K562 (cell line): ENCODE results near the gene VRK1. TPM values are rescaled to one million over a fixed set of nuclear protein-coding genes. Genes with fewer than 3 reads are reported as not detected.

Source experiments
- ESRRA ChIP-seq: fragments of 450-650 bp; IDR thresholded peaks from 2 replicates; pipeline ENCODE4 v1.6.1; 2014; ENCODE audit warnings: low read depth, mild to moderate bottlenecking, moderate library complexity, borderline replicate concordance
- ETV6 ChIP-seq, 3 experiments: fragments of 150-350 bp in 1 of 3; sonication (generic) in 1 of 3; formaldehyde crosslinking in 1 of 3; IDR thresholded peaks; 2 replicates each; pipeline versions ENCODE4 v1.6.1 to v1.8.0; 2014 to 2022; ENCODE audit warnings: borderline replicate concordance in 2 of 3, low read depth in 2 of 3, antibody characterized with exemption in 1 of 3, low read length in 1 of 3, mild to moderate bottlenecking in 1 of 3, missing genetic modification reagents in 1 of 3
- HDAC1 ChIP-seq, 2 experiments: fragments of 450-650 bp; IDR thresholded peaks; 2 replicates each; pipeline ENCODE4 v1.6.1; 2016 to 2017; ENCODE audit warnings: inconsistent platforms in 1 of 2, mild to moderate bottlenecking in 1 of 2, moderate library complexity in 1 of 2
- MTF1 ChIP-seq: fragments of 250-450 bp; sonication (Bioruptor Pico); IDR thresholded peaks from 2 replicates; pipeline ENCODE4 v1.9.0; 2021; ENCODE audit warnings: moderate library complexity, mild to moderate bottlenecking, inconsistent platforms, borderline replicate concordance
- NFIX ChIP-seq: fragments of 250-450 bp; sonication (Bioruptor Pico); IDR thresholded peaks from 2 replicates; pipeline ENCODE4 v1.4.0; 2020; ENCODE audit warnings: low read depth, mild to moderate bottlenecking, moderate library complexity
- SMARCE1 ChIP-seq: fragments of 450-650 bp; IDR thresholded peaks from 2 replicates; pipeline ENCODE4 v1.7.1; 2016; ENCODE audit warnings: mild to moderate bottlenecking
- TCF7L2 ChIP-seq: fragments of 150-350 bp; IDR thresholded peaks from 2 replicates; pipeline ENCODE4 v1.6.1; 2016; ENCODE audit warnings: low read depth, mild to moderate bottlenecking, low read length, moderate library complexity
- ZNF282 ChIP-seq: sonication (generic); formaldehyde crosslinking; IDR thresholded peaks from 2 replicates; pipeline ENCODE4 v1.8.1; 2023; ENCODE audit warnings: missing genetic modification reagents
- polyA plus RNA-seq, 8 experiments: library from polyadenylated mRNA; depleted of rRNA in 4 of 8; stranded (reverse) in 5 of 8; unstranded in 3 of 8; fragments of >200 nt; fragmentation: Nextera tagmentation in 2 of 8; fragmentation: Illumina TruSeq in 1 of 8; extraction: Ambion mirVana in 2 of 8; extraction: Trizol in 1 of 8; gene quantifications; 2 replicates each; pipeline versions ENCODE4 v1.2.1 to v1.2.3, GENCODE V29; 2011 to 2014; ENCODE audit warnings: inconsistent platforms in 1 of 8, missing spikeins in 1 of 8
- total RNA-seq, 7 experiments: library from RNA; depleted of rRNA in 6 of 7; stranded (reverse); fragments of >200 nt in 6 of 7; fragmentation: Illumina TruSeq in 2 of 7; extraction: Trizol in 2 of 7; gene quantifications; 2 replicates each; pipeline versions ENCODE4 v1.2.1 to v1.2.3, GENCODE V29; 2011 to 2021; ENCODE audit warnings: low replicate concordance in 1 of 7
- TF ChIP-seq, protein P1 (sequence below): fragments of 250-450 bp; sonication (Bioruptor Pico); IDR thresholded peaks from 2 replicates; pipeline ENCODE4 v1.8.0; 2022; ENCODE audit warnings: inconsistent platforms, mild to moderate bottlenecking, moderate library complexity, borderline replicate concordance
- TF ChIP-seq, protein P2 (sequence below), 2 experiments: fragments of 450-650 bp in 1 of 2; IDR thresholded peaks; 2 replicates each; pipeline ENCODE4 v1.6.1; 2011 to 2017; ENCODE audit warnings: low read depth in 2 of 2, antibody characterized with exemption in 1 of 2, borderline replicate concordance in 1 of 2, low read length in 1 of 2, mild to moderate bottlenecking in 1 of 2, mixed read lengths in 1 of 2; ENCODE audit not compliant: control insufficient read depth in 1 of 2
- TF ChIP-seq, protein P3 (sequence below), 2 experiments: fragments of 250-450 bp in 1 of 2; fragments of 450-650 bp in 1 of 2; sonication (Bioruptor Pico) in 1 of 2; IDR thresholded peaks; 2 replicates each; pipeline versions ENCODE4 v1.6.1 to v1.8.0; 2016 to 2021; ENCODE audit warnings: mild to moderate bottlenecking in 2 of 2, moderate library complexity in 2 of 2, missing compliant biosample characterization in 1 of 2, missing genetic modification characterization in 1 of 2
- TF ChIP-seq, protein P4 (sequence below), 2 experiments: fragments of 200-800 bp in 1 of 2; sonication (Bioruptor generic) in 1 of 2; sonication (generic) in 1 of 2; formaldehyde crosslinking in 1 of 2; IDR thresholded peaks in 1 of 2; conservative IDR thresholded peaks in 1 of 2; 2 replicates each; pipeline versions ENCODE4 v1.5.0 to v1.6.1; 2016 to 2020; ENCODE audit warnings: missing compliant biosample characterization in 1 of 2, missing genetic modification characterization in 1 of 2, missing genetic modification reagents in 1 of 2
- TF ChIP-seq, protein P5 (sequence below): IDR thresholded peaks from 3 replicates; pipeline ENCODE4 v1.6.1; 2011; ENCODE audit warnings: borderline replicate concordance, mild to moderate bottlenecking, moderate library complexity; ENCODE audit not compliant: insufficient read length; ENCODE audit errors: extremely low read depth
- TF ChIP-seq, protein P6 (sequence below): sonication (generic); formaldehyde crosslinking; IDR thresholded peaks from 2 replicates; pipeline ENCODE4 v1.9.0; 2022; ENCODE audit warnings: mild to moderate bottlenecking, missing genetic modification reagents

Gene VRK1
- total and polyA plus RNA-seq, 9 of the 15 experiments (the other 6 are each of a cell fraction or from before 2014, with no cell fraction given) = 83.6 to 177 (median 116) TPM

DNA sequence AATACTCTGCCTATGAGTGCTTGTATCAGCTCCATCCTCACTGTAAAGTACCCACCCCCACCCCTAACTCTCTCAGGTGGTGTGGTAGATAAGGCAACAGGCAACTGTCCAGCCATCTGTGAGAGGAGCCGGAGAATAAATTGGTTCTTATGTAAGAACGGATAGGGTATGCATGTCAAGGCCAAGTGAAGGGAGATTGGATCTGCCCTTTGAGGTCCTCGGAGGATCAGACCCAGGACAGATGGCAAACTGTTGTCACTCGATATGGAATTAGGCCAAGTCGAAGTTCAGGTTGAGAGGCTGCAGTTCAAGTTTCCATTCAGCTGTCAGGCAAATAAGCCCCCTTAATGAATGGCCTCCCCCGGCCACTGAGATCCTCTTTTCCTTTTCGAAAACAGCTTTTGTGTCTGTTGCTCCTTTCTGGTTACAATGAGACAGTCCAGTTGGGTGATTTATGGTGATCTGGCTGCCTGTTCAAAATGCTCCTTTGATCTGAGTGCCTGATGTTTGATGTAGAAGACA lies 120.3 kb downstream of the VRK1 start (continued):
- TF ChIP-seq ZNF282 (CRISPR knock-in tag) (no peak), TCF7L2 (0 out of 2 replicates have a peak, but pooled peaks have one; percentile 58), SMARCE1 (peak; percentile 95), MTF1 (CRISPR knock-in tag) (no peak), ETV6 (IDR thresholded peaks at IDR 0.05; ENCODE audit: borderline replicate concordance in 1 of 2, low read depth in 2 of 2, low read length in 1 of 2) (peak in 1 of 2 experiments; percentile 61; a peak in 1 of 4 replicates), ETV6 (CRISPR knock-in tag; IDR thresholded peaks at IDR 0.05; ENCODE audit: borderline replicate concordance) (no peak), NFIX (CRISPR knock-in tag) (no peak), HDAC1 (IDR thresholded peaks at IDR 0.05) (peak in 1 of 2 experiments; percentile 94; a peak in 2 of 4 replicates), ESRRA (peak; percentile 92)
- TF ChIP-seq, protein P1, sequence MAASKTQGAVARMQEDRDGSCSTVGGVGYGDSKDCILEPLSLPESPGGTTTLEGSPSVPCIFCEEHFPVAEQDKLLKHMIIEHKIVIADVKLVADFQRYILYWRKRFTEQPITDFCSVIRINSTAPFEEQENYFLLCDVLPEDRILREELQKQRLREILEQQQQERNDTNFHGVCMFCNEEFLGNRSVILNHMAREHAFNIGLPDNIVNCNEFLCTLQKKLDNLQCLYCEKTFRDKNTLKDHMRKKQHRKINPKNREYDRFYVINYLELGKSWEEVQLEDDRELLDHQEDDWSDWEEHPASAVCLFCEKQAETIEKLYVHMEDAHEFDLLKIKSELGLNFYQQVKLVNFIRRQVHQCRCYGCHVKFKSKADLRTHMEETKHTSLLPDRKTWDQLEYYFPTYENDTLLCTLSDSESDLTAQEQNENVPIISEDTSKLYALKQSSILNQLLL = no peak
- TF ChIP-seq, protein P2, sequence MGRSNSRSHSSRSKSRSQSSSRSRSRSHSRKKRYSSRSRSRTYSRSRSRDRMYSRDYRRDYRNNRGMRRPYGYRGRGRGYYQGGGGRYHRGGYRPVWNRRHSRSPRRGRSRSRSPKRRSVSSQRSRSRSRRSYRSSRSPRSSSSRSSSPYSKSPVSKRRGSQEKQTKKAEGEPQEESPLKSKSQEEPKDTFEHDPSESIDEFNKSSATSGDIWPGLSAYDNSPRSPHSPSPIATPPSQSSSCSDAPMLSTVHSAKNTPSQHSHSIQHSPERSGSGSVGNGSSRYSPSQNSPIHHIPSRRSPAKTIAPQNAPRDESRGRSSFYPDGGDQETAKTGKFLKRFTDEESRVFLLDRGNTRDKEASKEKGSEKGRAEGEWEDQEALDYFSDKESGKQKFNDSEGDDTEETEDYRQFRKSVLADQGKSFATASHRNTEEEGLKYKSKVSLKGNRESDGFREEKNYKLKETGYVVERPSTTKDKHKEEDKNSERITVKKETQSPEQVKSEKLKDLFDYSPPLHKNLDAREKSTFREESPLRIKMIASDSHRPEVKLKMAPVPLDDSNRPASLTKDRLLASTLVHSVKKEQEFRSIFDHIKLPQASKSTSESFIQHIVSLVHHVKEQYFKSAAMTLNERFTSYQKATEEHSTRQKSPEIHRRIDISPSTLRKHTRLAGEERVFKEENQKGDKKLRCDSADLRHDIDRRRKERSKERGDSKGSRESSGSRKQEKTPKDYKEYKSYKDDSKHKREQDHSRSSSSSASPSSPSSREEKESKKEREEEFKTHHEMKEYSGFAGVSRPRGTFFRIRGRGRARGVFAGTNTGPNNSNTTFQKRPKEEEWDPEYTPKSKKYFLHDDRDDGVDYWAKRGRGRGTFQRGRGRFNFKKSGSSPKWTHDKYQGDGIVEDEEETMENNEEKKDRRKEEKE (IDR thresholded peaks at IDR 0.05; ENCODE audit: borderline replicate concordance in 1 of 2, control insufficient read depth in 1 of 2, low read depth in 2 of 2, low read length in 1 of 2) = no peak
- TF ChIP-seq, protein P3, sequence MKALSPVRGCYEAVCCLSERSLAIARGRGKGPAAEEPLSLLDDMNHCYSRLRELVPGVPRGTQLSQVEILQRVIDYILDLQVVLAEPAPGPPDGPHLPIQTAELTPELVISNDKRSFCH (CRISPR knock-in tag; IDR thresholded peaks at IDR 0.05) = no peak
- TF ChIP-seq, protein P3 (tag; IDR thresholded peaks at IDR 0.05) = peak; percentile 99
- TF ChIP-seq, protein P4, sequence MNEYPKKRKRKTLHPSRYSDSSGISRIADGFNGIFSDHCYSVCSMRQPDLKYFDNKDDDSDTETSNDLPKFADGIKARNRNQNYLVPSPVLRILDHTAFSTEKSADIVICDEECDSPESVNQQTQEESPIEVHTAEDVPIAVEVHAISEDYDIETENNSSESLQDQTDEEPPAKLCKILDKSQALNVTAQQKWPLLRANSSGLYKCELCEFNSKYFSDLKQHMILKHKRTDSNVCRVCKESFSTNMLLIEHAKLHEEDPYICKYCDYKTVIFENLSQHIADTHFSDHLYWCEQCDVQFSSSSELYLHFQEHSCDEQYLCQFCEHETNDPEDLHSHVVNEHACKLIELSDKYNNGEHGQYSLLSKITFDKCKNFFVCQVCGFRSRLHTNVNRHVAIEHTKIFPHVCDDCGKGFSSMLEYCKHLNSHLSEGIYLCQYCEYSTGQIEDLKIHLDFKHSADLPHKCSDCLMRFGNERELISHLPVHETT (CRISPR knock-in tag; conservative IDR thresholded peaks at IDR 0.05 in 1 of 2, IDR thresholded peaks at IDR 0.05 in 1 of 2) = peak in 1 of 2 experiments; percentile 94; a peak in 2 of 4 replicates
- TF ChIP-seq, protein P5, sequence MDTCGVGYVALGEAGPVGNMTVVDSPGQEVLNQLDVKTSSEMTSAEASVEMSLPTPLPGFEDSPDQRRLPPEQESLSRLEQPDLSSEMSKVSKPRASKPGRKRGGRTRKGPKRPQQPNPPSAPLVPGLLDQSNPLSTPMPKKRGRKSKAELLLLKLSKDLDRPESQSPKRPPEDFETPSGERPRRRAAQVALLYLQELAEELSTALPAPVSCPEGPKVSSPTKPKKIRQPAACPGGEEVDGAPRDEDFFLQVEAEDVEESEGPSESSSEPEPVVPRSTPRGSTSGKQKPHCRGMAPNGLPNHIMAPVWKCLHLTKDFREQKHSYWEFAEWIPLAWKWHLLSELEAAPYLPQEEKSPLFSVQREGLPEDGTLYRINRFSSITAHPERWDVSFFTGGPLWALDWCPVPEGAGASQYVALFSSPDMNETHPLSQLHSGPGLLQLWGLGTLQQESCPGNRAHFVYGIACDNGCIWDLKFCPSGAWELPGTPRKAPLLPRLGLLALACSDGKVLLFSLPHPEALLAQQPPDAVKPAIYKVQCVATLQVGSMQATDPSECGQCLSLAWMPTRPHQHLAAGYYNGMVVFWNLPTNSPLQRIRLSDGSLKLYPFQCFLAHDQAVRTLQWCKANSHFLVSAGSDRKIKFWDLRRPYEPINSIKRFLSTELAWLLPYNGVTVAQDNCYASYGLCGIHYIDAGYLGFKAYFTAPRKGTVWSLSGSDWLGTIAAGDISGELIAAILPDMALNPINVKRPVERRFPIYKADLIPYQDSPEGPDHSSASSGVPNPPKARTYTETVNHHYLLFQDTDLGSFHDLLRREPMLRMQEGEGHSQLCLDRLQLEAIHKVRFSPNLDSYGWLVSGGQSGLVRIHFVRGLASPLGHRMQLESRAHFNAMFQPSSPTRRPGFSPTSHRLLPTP = no peak
- TF ChIP-seq, protein P6, sequence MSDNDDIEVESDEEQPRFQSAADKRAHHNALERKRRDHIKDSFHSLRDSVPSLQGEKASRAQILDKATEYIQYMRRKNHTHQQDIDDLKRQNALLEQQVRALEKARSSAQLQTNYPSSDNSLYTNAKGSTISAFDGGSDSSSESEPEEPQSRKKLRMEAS = peak; percentile 23; the same call in 1 of the 2 replicates
